GM12878 (cell line): Measurements from ENCODE around the gene WDR77. TPM values are rescaled to one million over a fixed set of nuclear protein-coding genes. Genes with fewer than 3 reads are reported as not detected.

Experiments
- ATAC-seq: fragments of 200-7000 bp; cut with Tn5 transposase; 3 replicates; pipeline ENCODE4 v1.9.1; 2020; ENCODE audit warnings: mild to moderate bottlenecking, moderate library complexity
- BruUV-seq: library from RNA; stranded (reverse); fragments of 400-500 nt; replicated peaks from 2 replicates; lab custom pipeline; 2021; lab: Mats Ljungman, UMichigan
- CTCF ChIA-PET: fragments of 300-600 bp; sonication (Branson Sonifier 250); formaldehyde crosslinking; extraction: SDS; loops from one replicate; lab custom pipeline; 2021; ENCODE audit warnings: inconsistent platforms; lab: Yijun Ruan, JAX
- POLR2A ChIA-PET: fragments of 350-600 bp; formaldehyde crosslinking; extraction: SDS; loops from one replicate; lab custom pipeline; 2021; ENCODE audit warnings: inconsistent platforms; lab: Charles Lee
- RAD21 ChIA-PET: fragments of 300-600 bp; sonication (Branson Sonifier 250); formaldehyde crosslinking; loops from one replicate; lab custom pipeline; 2023; ENCODE audit warnings: antibody characterized with exemption; ENCODE audit not compliant: unreplicated experiment; lab: Charles Lee
- SMC1A ChIA-PET: fragments of 300-600 bp; sonication (Branson Sonifier 250); formaldehyde crosslinking; loops from one replicate; lab custom pipeline; 2023; ENCODE audit not compliant: unreplicated experiment, uncharacterized antibody; lab: Charles Lee
- DNase-seq: peaks from one replicate; pipeline ENCODE4 v3.0.0-alpha.2; 2011; ENCODE audit warnings: low read depth, low spot score
- FAIRE-seq: peaks from 3 replicates; lab custom pipeline; 2011; peaks lifted over from hg19 to GRCh38; lab: Jason Lieb, UNC
- H2AFZ ChIP-seq: 2 replicates; pipeline ENCODE4 v1.6.0; 2011; ENCODE audit warnings: low read depth, low read length, control low read depth; ENCODE audit not compliant: control insufficient read depth
- H3K27ac ChIP-seq: 2 replicates; pipeline ENCODE4 v1.5.1; 2011; ENCODE audit warnings: control low read depth; ENCODE audit not compliant: control insufficient read depth, insufficient read depth
- H3K27me3 ChIP-seq, 2 experiments: replicated peaks in 1 of 2; 2 replicates each; pipeline versions ENCODE4 v1.6.0 to v1.6.1; 2011; ENCODE audit warnings: low read length in 1 of 2; ENCODE audit not compliant: control insufficient read depth in 2 of 2, insufficient read depth in 2 of 2
- H3K36me3 ChIP-seq, 2 experiments: 2 replicates each; pipeline ENCODE4 v1.5.1; 2011; ENCODE audit warnings: low read length in 1 of 2; ENCODE audit not compliant: control insufficient read depth in 2 of 2, insufficient read depth in 2 of 2
- H3K4me1 ChIP-seq: 2 replicates; pipeline ENCODE4 v1.6.1; 2011; ENCODE audit warnings: mild to moderate bottlenecking, low read length, moderate library complexity, mixed read lengths; ENCODE audit not compliant: control insufficient read depth, insufficient read depth
- H3K4me2 ChIP-seq: 2 replicates; pipeline ENCODE4 v1.6.0; 2011; ENCODE audit warnings: control low read depth; ENCODE audit not compliant: control insufficient read depth, insufficient read depth
- H3K4me3 ChIP-seq: fragments of 200-600 bp; sonication (generic); 2 replicates; pipeline ENCODE4 v1.5.1; 2016
- H3K79me2 ChIP-seq: 2 replicates; pipeline ENCODE4 v1.6.0; 2011; ENCODE audit warnings: low read length; ENCODE audit not compliant: control insufficient read depth, insufficient read depth
- H3K9ac ChIP-seq: 2 replicates; pipeline ENCODE4 v1.8.0; 2011; ENCODE audit warnings: low read length, control low read depth, mixed read lengths; ENCODE audit not compliant: control insufficient read depth, insufficient read depth
- H3K9me3 ChIP-seq: replicated peaks from 3 replicates; pipeline ENCODE4 v1.5.1; 2011; ENCODE audit warnings: mild to moderate bottlenecking, low read length; ENCODE audit not compliant: control insufficient read depth, insufficient read depth
- H4K20me1 ChIP-seq: 2 replicates; pipeline ENCODE4 v1.6.0; 2011; ENCODE audit not compliant: control insufficient read depth, insufficient read depth
- CBX3 ChIP-seq: fragments of 200-600 bp; sonication (generic); IDR thresholded peaks from 2 replicates; pipeline ENCODE4 v1.6.1; 2016; ENCODE audit warnings: low read depth, borderline replicate concordance
- CHD4 ChIP-seq: fragments of 200-600 bp; sonication (generic); IDR thresholded peaks from 2 replicates; pipeline ENCODE4 v1.6.1; 2016; ENCODE audit warnings: mild to moderate bottlenecking
- DPF2 ChIP-seq: fragments of 450-650 bp; IDR thresholded peaks from 2 replicates; pipeline ENCODE4 v1.6.1; 2017; ENCODE audit warnings: mild to moderate bottlenecking
- EGR1 ChIP-seq, 2 experiments: IDR thresholded peaks; 1 replicate in 1 of 2; 2 replicates in 1 of 2; pipeline ENCODE4 v1.6.1; 2011 to 2012; ENCODE audit warnings: low read depth in 2 of 2, low read length in 2 of 2, borderline replicate concordance in 1 of 2, mild to moderate bottlenecking in 1 of 2, moderate library complexity in 1 of 2
- PBX3 ChIP-seq: IDR thresholded peaks from 2 replicates; pipeline ENCODE4 v1.6.1; 2011; ENCODE audit warnings: mild to moderate bottlenecking, low read depth, low read length, moderate library complexity; ENCODE audit not compliant: insufficient replicate concordance
- PML ChIP-seq: IDR thresholded peaks from 2 replicates; pipeline ENCODE4 v1.6.1; 2012; ENCODE audit warnings: low read length, inconsistent platforms
- RELB ChIP-seq: fragments of 450-650 bp; IDR thresholded peaks from 2 replicates; pipeline ENCODE4 v1.6.1; 2017; ENCODE audit warnings: low read depth, mild to moderate bottlenecking, moderate library complexity
- SIN3A ChIP-seq: IDR thresholded peaks from 2 replicates; pipeline ENCODE4 v1.6.1; 2012; ENCODE audit warnings: low read depth, low read length, improper control_type of control experiment
- SUPT20H ChIP-seq: IDR thresholded peaks from 2 replicates; pipeline ENCODE4 v1.6.1; 2011; ENCODE audit warnings: low read depth, mild to moderate bottlenecking, low read length, moderate library complexity, borderline replicate concordance; ENCODE audit not compliant: control insufficient read depth
- SUZ12 ChIP-seq: fragments of 200-600 bp; sonication (generic); IDR thresholded peaks from one replicate; pipeline ENCODE4 v1.6.1; 2018; ENCODE audit warnings: antibody characterized with exemption, mild to moderate bottlenecking; ENCODE audit not compliant: unreplicated experiment
- ZNF207 ChIP-seq: fragments of 450-650 bp; IDR thresholded peaks from 2 replicates; pipeline ENCODE4 v1.6.1; 2014; ENCODE audit warnings: antibody characterized with exemption, mild to moderate bottlenecking, borderline replicate concordance
- WGBS: methylation state at CpG from one replicate; pipeline ENCODE4 v1.1.6; 2016; ENCODE audit warnings: low lambda C conversion rate; ENCODE audit not compliant: insufficient replicate concordance, insufficient coverage; ENCODE audit errors: missing lambda C conversion rate; 5-methylcytosine and 5-hydroxymethylcytosine counted together
- in situ Hi-C: fragments of 300-500 bp; cut with MboI; formaldehyde crosslinking; loops from 9 replicates; pipeline ENCODE4 v1.14.3; 2018; ENCODE audit warnings: mixed read lengths
- intact Hi-C: fragments of 100-400 bp; cut with micrococcal nuclease; formaldehyde crosslinking; loops from one replicate; pipeline ENCODE4 v1.14.2; 2022; ENCODE audit not compliant: unreplicated experiment
- polyA plus RNA-seq, 11 experiments: library from polyadenylated mRNA; depleted of rRNA in 4 of 11; unstranded in 6 of 11; stranded (reverse) in 5 of 11; fragments of >200 nt; fragmentation: Nextera tagmentation in 4 of 11; fragmentation: Illumina TruSeq in 1 of 11; extraction: Ambion mirVana in 4 of 11; extraction: Trizol in 1 of 11; gene quantifications; 1 replicate in 1 of 11; 2 replicates in 10 of 11; pipeline versions ENCODE4 v1.2.1 to v1.2.3, GENCODE V29; 2011 to 2016; ENCODE audit warnings: inconsistent platforms in 2 of 11, missing spikeins in 2 of 11, low read depth in 1 of 11
- total RNA-seq, 4 experiments: library from RNA; depleted of rRNA in 3 of 4; stranded (reverse); fragments of >200 nt in 3 of 4; fragmentation: Illumina TruSeq in 1 of 4; extraction: Trizol in 1 of 4; gene quantifications; 2 replicates each; pipeline versions ENCODE4 v1.2.1 to v1.2.3, GENCODE V29; 2013 to 2021
- TF ChIP-seq, protein P1 (sequence below): fragments of 450-650 bp; IDR thresholded peaks from 2 replicates; pipeline ENCODE4 v1.6.1; 2017; ENCODE audit warnings: mild to moderate bottlenecking

WDR77 gene
- total and polyA plus RNA-seq, 10 of the 15 experiments (the other 5 are each of a cell fraction or from before 2014, with no cell fraction given) = 12.7 to 167 (median 67.1) TPM

DNA sequence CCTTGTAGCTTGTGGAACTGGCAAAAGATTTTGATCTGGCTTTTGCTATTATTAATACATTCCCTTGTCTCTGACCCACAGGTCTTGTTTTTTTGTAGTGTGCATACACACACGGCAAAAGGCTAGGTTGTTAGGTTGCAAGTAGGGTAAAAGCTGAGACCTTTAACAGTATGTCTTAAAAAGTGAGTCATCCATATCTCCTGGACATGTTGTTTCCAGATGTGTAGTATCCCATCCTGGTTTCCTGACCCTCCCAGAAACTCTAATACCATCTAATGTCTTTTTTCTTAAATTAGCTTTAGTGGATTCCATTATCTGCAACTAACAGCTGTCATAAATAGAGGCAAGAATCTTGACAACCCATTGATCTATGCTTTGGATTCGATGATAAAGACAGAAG is 36.2 kb downstream of the WDR77 start:
- Histone ChIP-seq H3K9me3 (no peaks in the 10 kb centered on the region), H3K79me2 (no peaks in the 10 kb centered on the region), H3K27ac (no peak overlapping the region), H3K4me3 (no peak overlapping the region), H3K4me2 (no peak overlapping the region), H3K27me3 (no peaks in the 10 kb centered on the region), H3K36me3 (no peaks in the 10 kb centered on the region), H3K4me1 (no peaks in the 10 kb centered on the region), H3K9ac (no peak overlapping the region), H4K20me1 (no peaks in the 10 kb centered on the region), H2AFZ (no peak overlapping the region)
- POLR2A ChIA-PET = no interaction called here
- TF ChIP-seq CHD4 = no peak
- TF ChIP-seq SUZ12 = no peak
- SMC1A ChIA-PET = interaction anchor here (1.8 to 2.3 kb wide), 2 partner anchors 12 to 190 kb away, joined by 5 to 7 read pairs; no protein-coding TSS in a partner anchor
- CTCF ChIA-PET = interaction anchor here (0.6 to 6.0 kb wide), 5 partner anchors 9 to 525 kb away, joined by 3 to 41 read pairs (median 4); no protein-coding TSS in a partner anchor
- ATAC-seq (no peak), FAIRE-seq (no peak), DNase-seq (no peak)
- WGBS = 67% methylated on average over 2 of the region's 2 CpGs
- intact Hi-C loops = loop anchor here (10.0 kb wide), 1 partner anchor 62 kb away; the partner anchor contains the start of gene C1orf162
- BruUV-seq = no TSS peak
- in situ Hi-C loops = no loop called here
- RAD21 ChIA-PET = interaction anchor here (1.2 kb wide), 1 partner anchor 12 kb away, joined by 3 read pairs; no protein-coding TSS in a partner anchor

- no peak for FAIRE-seq
- Histone ChIP-seq H3K79me2 (no peaks in the 10 kb centered on the region), H3K9me3 (no peaks in the 10 kb centered on the region), H4K20me1 (no peaks in the 10 kb centered on the region), H3K4me1 (peaks cover 5% of the 10 kb centered on the region), H2AFZ (no peak overlapping the region), H3K27ac (no peak overlapping the region), H3K4me3 (no peak overlapping the region), H3K9ac (no peak overlapping the region), H3K27me3 (no peaks in the 10 kb centered on the region), H3K4me2 (no peak overlapping the region), H3K36me3 (no peaks in the 10 kb centered on the region)
- CTCF ChIA-PET = interaction anchor here (1.2 to 1.3 kb wide), 2 partner anchors 36 to 40 kb away, joined by 3 read pairs; no protein-coding TSS in a partner anchor
- ATAC-seq = no peak
- RAD21 ChIA-PET = interaction anchor here (2.7 kb wide), 1 partner anchor 377 kb away, joined by 9 read pairs; no protein-coding TSS in a partner anchor
- WGBS = 76% methylated on average over 6 of the region's 6 CpGs
- POLR2A ChIA-PET = no interaction called here
- in situ Hi-C loops (no loop called here), intact Hi-C loops (loop anchor here (10.0 kb wide), 1 partner anchor 358 kb away; no protein-coding TSS in a partner anchor)
- no TSS peak for BruUV-seq
- DNase-seq = no peak
- SMC1A ChIA-PET = interaction anchor here (0.7 kb wide), 1 partner anchor 184 kb away, joined by 3 read pairs; no protein-coding TSS in a partner anchor
- TF ChIP-seq PBX3 (no peak), EGR1 (IDR thresholded peaks at IDR 0.05; ENCODE audit: borderline replicate concordance in 1 of 2, low read depth in 2 of 2, low read length in 2 of 2) (no peak), SIN3A (no peak), PML (no peak), DPF2 (no peak), CBX3 (no peak), SUPT20H (no peak), RELB (no peak), ZNF207 (no peak)
- TF ChIP-seq, protein P1, sequence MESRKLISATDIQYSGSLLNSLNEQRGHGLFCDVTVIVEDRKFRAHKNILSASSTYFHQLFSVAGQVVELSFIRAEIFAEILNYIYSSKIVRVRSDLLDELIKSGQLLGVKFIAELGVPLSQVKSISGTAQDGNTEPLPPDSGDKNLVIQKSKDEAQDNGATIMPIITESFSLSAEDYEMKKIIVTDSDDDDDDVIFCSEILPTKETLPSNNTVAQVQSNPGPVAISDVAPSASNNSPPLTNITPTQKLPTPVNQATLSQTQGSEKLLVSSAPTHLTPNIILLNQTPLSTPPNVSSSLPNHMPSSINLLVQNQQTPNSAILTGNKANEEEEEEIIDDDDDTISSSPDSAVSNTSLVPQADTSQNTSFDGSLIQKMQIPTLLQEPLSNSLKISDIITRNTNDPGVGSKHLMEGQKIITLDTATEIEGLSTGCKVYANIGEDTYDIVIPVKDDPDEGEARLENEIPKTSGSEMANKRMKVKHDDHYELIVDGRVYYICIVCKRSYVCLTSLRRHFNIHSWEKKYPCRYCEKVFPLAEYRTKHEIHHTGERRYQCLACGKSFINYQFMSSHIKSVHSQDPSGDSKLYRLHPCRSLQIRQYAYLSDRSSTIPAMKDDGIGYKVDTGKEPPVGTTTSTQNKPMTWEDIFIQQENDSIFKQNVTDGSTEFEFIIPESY = no peak
These were observed 41.8 kb downstream of the WDR77 start for GRCh38 chr1:111407301-111407700.
